HG02642 (cell line): ENCODE results near the gene PKD2L2.
A peak's percentile ranks its signal among the peaks of the same experiment; 100 is the strongest.

Experiments used
- ATAC-seq: cut with Tn5 transposase; IDR thresholded peaks from one replicate; pipeline ENCODE4 v1.9.1; 2021; ENCODE audit warnings: mild to moderate bottlenecking; ENCODE audit not compliant: unreplicated experiment, poor library complexity

Gene PKD2L2

GRCh38 chr5:137880313-137880712, 8.9 kb upstream of the PKD2L2 start:
- ATAC-seq = no peak

GRCh38 chr5:137887831-137888230, 1.4 kb upstream of the PKD2L2 start:
- no peak for ATAC-seq

GRCh38 chr5:137888466-137888862, 793 bp upstream of the PKD2L2 start:
- ATAC-seq = no peak

- ATAC-seq = no peak
These were observed 1.6 kb downstream of the PKD2L2 start for GRCh38 chr5:137890845-137891244.

- ATAC-seq = no peak
These were observed 2.6 kb downstream of the PKD2L2 start for GRCh38 chr5:137891849-137892248.

GRCh38 chr5:137894586-137894985, 5.3 kb downstream of the PKD2L2 start:
- ATAC-seq = no peak

- no peak for ATAC-seq
These were observed 7.3 kb downstream of the PKD2L2 start for GRCh38 chr5:137896560-137896959.

GRCh38 chr5:137899493-137899892, 10.2 kb downstream of the PKD2L2 start:
- ATAC-seq = no peak

- no peak for ATAC-seq
These were observed 12.0 kb downstream of the PKD2L2 start for GRCh38 chr5:137901011-137901817.

GRCh38 chr5:137902408-137903133, 13.3 kb downstream of the PKD2L2 start:
- ATAC-seq = no peak

- ATAC-seq = no peak
These were observed 25.5 kb downstream of the PKD2L2 start for GRCh38 chr5:137914758-137915157.

- no peak for ATAC-seq
These were observed 27.7 kb downstream of the PKD2L2 start for GRCh38 chr5:137916923-137917322.

- no peak for ATAC-seq
These were observed 32.7 kb downstream of the PKD2L2 start for GRCh38 chr5:137921931-137922330.

GRCh38 chr5:137923856-137924255, 34.6 kb downstream of the PKD2L2 start:
- no peak for ATAC-seq

GRCh38 chr5:137932800-137933199, 43.5 kb downstream of the PKD2L2 start:
- no peak for ATAC-seq

GRCh38 chr5:137933491-137933911, 44.2 kb downstream of the PKD2L2 start:
- ATAC-seq = no peak

GRCh38 chr5:137935190-137935589, 45.9 kb downstream of the PKD2L2 start:
- peak; percentile 57 for ATAC-seq

- ATAC-seq = peak; percentile 10
These were observed 46.4 kb downstream of the PKD2L2 start for GRCh38 chr5:137935694-137936093.

GRCh38 chr5:137937994-137938750, 48.9 kb downstream of the PKD2L2 start:
- no peak for ATAC-seq

GRCh38 chr5:137938751-137939143, 49.5 kb downstream of the PKD2L2 start:
- ATAC-seq = no peak

- no peak for ATAC-seq
These were observed 50.1 kb downstream of the PKD2L2 start for GRCh38 chr5:137939331-137939730.
